OCI-LY1 (cell line): ENCODE measurements around the gene TAS2R20.

Source experiments
- EZH2 ChIP-seq: fragments of 200-600 bp; sonication (generic), shearing (Covaris generic); IDR thresholded peaks from 2 replicates; pipeline ENCODE4 v1.8.0; 2017; ENCODE audit warnings: borderline replicate concordance, mixed run types, mild to moderate bottlenecking, antibody characterized with exemption, low read length, moderate library complexity, mixed read lengths
- TF ChIP-seq, protein P1 (sequence below): fragments of 200-600 bp; sonication (generic), shearing (Covaris generic); IDR thresholded peaks from 2 replicates; pipeline ENCODE4 v1.5.1; 2017; ENCODE audit warnings: mild to moderate bottlenecking, antibody characterized with exemption, low read length, moderate library complexity, mixed read lengths

DNA sequence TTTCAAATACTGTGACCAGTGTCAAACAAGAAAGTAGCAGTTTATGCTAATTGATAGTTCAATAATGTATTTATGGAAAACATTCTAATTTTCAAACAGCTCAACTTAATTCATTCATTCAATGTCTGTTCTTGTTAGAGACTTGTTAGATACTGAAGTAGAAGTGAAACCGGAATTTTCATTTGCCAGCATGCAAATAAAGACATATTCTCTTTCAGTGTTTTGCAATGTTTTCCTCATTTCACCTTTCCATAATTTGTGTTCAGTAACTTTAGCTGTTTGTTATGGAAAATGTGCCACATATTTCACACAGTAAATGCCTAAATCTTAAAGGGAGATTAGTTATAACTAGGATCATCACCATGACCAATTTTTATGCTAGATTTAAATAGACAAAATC lies 32.6 kb downstream of the TAS2R20 start:
- TF ChIP-seq, protein P1, sequence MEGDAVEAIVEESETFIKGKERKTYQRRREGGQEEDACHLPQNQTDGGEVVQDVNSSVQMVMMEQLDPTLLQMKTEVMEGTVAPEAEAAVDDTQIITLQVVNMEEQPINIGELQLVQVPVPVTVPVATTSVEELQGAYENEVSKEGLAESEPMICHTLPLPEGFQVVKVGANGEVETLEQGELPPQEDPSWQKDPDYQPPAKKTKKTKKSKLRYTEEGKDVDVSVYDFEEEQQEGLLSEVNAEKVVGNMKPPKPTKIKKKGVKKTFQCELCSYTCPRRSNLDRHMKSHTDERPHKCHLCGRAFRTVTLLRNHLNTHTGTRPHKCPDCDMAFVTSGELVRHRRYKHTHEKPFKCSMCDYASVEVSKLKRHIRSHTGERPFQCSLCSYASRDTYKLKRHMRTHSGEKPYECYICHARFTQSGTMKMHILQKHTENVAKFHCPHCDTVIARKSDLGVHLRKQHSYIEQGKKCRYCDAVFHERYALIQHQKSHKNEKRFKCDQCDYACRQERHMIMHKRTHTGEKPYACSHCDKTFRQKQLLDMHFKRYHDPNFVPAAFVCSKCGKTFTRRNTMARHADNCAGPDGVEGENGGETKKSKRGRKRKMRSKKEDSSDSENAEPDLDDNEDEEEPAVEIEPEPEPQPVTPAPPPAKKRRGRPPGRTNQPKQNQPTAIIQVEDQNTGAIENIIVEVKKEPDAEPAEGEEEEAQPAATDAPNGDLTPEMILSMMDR, result no peak
- no peak for TF ChIP-seq EZH2
